Right forelimb (tissue), 1 donor: ENCODE measurements around the gene SLC25A1.

Experiments used
- DNase-seq: peaks from one replicate; pipeline ENCODE4 v3.0.0-alpha.2; 2018

Gene SLC25A1

DNA sequence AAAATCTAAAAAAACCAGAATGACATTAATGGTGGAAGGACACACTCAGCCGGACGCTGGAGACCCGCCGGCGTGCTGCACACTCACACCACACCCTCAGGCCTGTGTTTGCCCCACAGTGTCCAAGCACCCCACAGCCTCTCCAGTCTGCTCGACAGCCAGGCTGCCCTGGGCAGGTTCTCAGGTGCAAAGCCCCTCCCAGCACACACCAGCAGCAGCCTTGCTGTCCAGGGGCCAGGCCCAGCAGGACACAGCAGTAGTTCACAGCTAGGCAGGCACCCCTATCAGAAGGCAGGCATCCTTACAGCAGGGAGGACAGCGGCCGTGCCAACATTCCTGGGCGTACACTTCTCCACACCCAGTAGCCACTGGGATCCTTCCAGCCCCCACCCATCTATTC is 1.7 kb upstream of the SLC25A1 start:
- no peak for DNase-seq

DNA sequence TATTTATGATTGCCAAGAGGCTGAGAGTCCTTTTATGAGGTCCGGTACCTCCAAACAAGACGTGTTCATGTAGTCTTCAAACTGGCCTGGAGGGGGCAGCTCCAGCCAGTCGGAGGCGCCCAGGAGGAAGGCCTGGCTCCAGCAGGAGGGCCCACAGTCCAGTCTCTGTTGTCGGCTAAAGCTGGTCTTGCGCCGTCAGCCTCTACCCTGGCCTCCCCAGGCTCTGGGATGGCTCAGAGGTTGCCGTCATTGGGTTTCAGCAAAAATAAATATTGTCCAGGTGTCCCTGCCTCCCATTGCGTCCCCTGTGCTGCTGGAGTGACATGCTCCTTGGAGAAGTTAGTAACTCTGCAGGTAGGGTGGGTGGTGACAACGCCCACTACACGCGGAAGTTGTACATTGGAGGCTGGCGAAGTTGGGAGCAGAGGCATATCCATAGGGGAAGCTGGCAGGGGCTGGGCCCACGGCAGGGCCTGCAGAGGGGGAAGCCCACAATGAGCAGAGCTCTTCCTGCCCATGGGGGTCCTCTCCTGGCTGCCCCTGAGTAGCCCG is 1.0 kb upstream of the SLC25A1 start:
- DNase-seq, result peak; percentile 79

DNA sequence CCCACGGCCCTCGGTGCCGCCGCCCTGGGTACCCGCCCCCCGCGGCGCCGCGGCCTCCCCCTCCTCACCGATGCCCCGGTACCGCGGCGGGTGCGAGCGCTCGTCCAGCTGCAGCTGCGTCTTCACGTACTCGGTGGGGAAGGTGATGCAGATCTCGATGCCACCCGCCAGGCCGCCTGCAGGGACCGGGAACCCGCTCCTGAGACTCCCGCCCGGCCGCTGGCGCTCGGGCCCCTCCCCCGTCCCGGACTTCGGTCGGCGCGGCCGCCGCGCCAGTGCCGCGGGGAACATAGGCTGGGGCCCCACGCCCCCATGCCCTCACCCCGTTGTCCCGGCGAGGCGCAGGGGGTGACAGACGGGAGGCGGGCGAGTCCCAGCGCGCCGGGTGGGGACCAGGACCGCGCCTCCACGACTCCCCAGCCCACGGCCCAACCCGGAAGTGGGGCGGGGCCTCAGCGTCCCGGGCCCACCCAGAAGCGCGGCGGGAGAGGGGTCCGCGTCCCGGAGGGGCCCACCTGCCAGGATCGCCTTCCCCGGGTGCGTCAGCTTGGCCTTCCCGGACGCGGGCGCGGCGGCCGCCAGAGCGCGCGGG is 375 bp downstream of the SLC25A1 start:
- peak; percentile 82 for DNase-seq

DNA sequence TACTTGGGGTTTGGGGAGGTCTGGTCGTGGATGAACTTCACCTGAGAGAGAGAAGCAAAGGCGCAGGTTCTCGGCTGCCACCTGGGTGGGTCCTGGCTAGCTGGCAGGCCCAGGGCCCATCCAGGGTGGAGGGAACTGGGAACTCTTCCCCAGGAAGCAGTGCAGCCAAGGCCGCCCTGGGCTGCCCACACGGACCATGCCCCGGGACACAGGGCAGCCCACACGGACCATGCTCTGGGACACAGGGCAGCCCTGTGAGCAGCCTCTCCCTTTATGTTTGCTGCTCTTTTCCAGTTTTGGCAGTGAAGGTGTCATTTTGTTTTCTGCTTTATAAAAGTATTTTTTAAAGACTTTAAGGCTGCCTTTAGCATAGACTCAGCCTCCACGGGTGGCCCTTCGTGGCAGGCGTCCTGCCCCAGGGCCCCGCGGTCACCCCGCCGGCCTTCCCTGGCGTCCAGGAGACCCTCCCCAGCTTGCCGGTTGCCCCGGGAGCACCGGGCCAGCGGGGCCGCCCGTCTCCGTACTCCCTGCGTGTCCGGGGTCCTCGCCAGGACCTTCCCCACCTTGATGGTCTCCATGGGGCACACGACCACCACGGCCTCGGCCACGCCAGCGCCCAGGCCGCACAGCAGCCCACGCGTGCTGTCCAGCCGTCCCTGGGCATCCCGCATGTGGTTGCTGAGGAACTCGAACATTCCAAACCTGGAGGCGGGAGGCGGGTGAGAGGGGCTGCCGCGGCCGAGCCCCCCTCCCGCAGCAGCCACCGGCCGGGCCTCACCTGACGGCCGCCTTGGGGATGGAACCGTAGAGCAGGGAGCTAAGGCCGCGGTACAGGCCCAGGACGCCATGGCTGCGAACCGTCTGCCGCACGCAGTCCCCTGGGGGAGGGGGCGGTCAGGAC is 1.1 kb downstream of the SLC25A1 start:
- DNase-seq, result no peak

DNA sequence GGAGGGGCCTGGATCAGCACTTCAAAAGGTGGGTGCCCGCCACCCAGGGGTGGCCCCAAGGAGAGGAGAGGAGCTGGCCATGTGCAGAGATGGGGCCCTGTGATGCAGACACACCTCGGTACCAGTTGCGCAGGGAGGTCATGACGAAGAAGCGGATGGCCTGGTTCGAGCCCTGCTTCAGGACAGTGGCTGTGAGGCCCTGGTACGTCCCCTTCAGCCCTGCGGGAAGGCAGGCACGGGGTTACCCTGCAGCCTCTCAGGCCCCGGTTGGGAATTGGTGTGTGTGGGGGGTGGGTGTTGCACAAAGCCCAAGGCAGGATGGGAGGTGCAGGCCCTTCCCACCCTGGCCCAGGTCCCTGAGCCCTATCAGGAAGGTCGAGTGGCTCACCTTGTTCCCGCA is 1.8 kb downstream of the SLC25A1 start:
- no peak for DNase-seq

DNA sequence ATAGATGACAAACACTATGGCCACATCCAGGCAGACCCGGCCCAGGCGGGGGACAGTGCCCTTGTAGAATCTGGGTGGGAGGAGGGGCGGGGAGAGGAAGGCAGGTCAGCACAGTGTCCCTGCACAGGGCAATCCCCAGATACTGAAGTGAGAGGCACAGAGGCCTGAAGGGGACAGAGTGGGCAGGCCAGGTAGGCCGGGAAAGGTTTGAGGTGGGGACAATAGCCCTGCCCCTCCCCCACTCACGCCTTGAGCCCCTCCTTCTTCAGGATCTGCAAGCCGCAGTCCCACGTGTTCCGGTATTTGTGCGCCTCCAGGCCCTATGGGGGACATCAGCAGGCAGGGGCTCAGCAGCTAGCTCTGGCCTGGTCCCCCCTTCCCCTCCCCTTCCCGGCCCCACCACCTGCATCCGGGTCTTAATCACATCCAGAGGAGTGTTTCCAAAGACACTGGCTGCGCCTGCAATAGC is 2.3 kb downstream of the SLC25A1 start:
- no peak for DNase-seq

DNA sequence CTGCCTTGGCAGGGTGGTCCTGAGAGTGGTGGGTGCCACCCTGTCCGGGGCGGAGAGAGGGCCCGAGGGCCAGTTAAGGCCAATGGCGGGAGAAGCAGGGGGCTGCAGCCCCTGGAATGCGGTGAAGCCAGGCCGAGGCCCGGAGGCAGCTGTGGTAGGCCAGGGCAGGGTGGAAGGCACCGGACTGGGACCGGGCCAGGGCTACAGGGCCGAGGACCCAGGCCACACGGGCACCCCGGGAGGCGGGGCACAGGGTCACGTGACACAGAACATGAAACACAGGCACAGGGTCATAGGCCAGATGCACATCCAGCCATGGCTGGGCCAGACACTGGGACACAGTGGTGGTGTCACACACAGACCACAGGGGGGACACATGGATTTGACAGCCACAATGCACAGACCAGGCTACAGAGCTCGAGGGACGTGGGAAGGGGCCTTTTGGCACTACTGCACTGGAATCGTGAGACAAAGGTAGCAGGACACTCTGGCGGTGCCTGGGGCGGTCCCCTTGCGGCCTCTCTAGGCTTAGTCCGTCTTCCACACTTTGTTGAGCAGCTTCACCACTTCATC is 2.8 kb downstream of the SLC25A1 start:
- no peak for DNase-seq

DNA sequence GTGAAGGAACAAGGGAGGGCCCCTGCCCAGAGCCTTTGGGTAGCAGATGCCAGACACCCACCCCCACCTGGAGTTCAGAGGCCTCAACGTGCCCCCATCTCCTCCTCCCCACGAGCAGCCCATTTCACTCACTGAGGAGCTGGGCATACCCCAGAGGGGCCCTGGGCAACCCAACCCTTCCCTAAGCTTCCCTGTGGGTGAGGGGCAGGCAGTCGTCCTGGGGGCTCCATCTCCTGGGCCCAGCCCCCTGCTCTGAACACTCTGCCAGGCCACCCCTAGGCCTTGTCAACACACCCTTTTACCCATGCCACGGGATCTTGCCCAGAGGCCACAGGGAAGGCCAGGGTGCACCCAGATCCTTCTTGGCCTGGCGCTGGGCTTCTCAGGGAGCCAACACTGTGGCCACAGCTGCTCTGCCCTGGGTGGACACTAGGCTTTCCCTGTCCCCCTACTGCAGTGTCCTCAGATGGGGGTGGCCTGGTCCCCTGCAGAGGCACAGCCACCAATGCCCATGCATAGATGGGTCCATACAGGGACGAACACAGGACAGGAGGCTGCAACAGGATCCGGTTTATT is 3.4 kb downstream of the SLC25A1 start:
- no peak for DNase-seq

DNA sequence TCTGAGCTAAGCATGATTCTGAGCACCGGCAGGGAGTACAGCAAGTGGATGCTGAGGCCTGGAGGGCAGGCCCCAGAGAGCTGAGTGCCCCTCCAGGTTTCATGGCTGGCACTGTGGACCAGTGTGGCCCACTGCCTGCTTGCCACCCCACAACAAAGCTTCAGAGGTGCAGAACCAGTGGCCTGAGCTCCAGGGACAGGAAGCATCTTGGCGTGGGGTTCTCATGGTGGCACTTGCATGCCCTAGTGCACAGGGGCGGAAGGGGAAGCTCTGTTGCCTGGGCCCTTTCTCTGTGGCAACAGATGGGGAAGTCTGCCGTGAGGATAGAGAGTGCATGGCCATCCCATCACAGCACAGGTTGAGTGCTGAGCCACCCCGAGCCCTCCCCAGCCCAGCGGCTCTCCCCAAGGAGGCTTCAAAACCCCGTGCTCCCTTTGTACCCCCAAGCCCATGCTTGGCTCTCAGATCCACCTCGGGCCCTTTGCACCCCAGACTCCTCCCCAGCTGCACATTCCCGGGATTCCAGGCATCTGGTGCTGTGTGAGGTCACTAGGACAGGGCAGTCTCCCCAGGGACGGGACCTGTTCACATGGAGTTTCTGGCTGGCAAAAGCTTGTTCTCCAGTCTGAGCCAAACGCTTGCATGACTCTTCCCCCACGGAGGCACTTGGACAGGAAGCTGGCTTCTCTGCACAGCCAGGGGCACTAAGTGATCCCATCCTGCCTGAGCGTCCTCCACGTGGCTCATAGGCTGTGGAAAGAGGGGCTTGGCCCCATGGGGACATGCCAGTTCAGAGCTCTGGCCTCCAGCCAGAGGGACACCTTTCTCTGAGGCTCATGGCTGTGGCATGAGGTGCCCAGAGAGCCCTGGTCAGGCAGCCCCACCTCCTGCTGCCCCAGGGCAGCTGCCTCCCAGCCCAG is 4.2 kb downstream of the SLC25A1 start:
- no peak for DNase-seq

DNA sequence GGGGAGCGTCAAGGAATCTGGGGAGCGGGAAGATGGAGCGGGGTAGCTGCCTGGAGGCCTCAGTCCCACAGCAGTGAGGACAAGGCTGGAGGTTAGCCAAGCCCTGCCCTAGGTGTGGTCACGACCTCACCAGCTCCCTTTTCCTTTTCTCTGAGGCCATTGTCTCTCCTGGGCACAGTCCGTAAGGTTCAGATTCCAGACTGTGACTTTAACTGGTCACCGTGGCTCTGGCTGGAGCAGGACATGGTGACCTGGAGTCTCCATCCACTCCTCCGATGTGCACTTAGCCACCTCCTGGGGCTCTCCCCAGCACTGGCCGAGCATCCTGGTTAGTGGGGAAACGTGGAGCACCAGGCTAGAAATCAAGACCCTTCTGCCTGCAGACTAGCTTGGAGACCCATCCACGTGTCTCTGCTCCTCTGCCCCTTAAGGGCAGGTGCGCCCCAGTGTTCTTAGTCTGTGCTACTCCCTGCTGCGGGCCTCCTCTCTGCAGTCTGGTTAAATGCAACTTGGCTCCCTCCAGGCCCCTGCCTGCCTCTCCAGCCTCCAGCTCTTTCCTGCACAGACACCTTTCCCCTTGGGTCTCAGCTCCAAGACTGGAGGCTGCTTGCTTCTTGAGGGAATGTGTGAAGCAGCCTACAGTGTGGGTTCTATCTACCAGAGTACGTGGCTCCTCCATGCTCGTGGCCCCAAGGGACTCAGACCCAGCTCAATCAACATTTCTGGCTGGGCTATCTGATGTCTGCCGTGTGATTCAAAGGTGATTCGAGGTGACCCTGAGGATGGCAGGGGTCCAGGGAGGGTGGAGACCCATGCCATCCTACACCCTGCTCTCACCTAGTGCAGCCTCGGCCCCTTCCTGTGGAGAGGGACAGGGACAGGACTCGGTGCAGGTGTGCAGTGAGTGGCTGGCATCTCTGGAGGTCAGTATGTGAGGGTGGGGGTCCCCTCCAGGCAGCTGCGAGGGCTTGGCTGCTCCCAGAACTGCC is 5.2 kb downstream of the SLC25A1 start:
- no peak for DNase-seq

DNA sequence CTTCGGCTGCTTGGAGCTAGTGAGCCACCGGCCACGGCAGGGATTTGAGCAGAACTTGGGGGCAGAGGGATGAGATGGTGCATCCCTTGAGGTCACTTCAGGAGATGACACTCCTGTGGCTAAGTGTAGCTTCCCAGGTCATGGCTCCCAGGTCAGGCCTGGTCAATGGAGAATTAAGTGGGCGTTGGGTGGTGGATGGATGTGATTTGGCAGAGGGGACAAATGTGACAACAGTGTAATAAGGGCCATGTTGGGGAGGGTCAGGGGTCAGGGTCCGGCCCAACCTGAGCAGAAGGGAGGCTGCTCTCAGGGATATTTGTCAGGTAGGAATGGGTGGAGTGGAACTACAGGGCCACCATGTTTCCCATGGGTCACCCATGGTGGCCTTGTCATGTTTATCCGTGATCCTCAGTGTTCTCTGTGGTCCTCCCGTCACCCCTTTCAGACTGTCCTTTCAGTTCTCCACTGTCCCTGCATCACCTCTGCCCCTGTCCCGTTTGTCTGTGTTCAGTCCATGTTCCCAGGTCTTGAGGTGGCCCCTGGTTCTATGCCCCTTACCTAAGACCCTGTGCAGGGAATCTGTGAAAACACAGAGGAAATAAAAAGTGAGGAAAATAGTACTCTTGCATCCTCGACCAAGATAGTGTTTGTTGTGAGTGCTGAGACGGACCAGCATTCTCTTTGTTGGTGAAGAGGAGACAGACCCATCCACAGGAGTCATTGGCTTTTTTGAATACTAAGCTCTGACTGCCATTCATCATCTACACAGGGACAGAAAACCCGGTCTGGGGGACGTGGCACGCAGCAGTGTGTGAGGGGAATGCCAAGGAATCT is 6.1 kb downstream of the SLC25A1 start:
- no peak for DNase-seq

DNA sequence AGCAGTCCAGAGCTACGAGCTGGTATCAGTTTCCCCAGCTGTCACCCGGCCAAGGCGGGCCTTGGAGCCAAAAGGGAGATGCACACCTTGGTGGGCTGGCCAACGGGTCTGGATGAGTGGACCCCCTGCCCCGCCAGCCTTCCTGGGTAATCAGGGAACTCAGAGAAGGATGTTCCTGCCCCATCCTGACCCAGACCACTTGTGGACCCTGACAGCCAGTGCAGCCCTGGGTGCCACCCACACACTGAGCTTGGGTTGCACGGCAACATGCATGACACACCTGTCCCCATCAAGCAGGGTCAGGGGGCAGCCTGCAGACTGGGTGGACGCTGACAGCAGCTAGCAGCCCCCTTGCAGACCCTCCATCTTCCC is 8.6 kb downstream of the SLC25A1 start:
- no peak for DNase-seq

DNA sequence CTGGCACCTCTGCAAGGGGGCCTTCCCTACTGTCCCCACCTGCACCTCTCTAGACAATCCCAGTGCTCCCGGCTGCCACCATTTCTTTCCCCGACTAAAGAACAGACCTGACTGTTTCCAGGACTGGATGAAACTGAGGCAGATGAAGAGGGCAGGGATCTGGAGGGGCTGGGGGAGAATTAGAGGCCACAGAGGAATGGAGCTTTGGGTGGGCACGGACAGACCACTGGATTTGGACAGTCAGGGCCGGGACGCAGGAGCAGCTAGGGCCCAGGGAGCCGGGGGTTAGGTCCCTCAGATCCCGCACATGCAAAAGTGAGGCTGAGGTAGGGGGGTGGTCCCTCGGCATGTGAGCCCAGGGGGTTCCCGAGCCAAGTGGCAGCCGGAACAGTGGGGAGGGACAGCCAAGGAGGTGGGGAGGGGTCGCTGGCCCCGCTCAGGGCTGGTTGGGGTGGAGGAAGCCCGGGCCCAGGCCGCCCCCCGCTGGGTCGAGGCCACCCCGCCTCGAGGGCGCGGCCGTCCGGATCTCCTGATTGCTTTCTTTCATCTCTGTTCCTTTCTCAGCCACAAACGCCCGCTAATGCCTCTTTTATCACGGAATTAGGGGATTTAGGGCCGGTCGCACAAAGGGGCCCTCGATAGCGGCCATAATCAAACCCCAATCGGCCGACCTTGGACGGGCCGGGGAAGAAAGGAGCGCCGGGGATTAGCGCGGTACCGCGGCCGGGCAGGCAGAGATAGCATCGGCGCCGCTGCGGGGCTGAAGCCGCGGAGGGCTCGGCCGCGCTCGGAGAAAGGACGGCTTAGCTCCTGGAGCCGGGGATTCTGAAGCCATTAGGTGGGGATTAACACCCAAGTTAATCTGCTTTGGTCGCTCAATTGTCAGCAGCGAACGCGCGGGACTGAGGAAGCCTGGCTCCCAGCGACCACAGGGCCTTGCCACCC is 9.3 kb downstream of the SLC25A1 start:
- DNase-seq, result no peak

DNA sequence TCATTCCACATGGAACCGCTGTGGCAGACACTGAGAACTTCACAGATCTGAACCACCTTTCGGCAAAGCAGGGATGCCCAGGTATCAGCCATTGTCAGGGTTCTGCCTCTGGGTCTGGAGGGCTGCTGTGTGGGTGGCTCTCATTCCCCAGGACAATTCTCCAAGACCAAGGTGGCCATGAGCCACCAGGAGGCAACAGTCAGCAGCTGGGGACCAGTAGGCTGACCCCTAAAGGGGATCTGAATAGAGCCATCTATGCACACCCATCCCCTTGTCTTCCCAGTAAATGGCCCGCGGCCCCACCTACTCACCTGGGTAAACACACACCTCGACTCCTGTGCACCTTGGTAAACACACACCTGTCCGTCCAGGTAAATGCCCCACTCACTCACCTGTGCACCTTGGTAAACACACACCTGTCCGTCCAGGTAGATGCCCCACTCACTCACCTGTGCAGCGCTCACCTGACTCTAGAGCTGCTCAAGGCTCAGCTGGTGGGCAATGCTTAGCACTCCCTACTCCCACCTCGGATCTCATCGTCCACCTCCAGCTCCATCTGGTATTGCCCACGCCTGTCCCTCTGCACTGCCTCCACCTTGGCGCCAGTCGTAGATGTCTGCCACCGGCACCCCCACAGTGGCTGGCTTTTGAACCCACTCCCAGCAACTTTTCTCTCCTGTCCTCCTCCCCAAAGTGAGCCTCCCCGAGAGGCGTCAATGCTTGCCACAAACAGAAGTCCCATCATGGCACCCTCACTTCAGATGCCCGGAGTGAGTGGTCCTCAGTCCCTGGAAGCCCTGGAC is 10.2 kb downstream of the SLC25A1 start:
- no peak for DNase-seq

DNA sequence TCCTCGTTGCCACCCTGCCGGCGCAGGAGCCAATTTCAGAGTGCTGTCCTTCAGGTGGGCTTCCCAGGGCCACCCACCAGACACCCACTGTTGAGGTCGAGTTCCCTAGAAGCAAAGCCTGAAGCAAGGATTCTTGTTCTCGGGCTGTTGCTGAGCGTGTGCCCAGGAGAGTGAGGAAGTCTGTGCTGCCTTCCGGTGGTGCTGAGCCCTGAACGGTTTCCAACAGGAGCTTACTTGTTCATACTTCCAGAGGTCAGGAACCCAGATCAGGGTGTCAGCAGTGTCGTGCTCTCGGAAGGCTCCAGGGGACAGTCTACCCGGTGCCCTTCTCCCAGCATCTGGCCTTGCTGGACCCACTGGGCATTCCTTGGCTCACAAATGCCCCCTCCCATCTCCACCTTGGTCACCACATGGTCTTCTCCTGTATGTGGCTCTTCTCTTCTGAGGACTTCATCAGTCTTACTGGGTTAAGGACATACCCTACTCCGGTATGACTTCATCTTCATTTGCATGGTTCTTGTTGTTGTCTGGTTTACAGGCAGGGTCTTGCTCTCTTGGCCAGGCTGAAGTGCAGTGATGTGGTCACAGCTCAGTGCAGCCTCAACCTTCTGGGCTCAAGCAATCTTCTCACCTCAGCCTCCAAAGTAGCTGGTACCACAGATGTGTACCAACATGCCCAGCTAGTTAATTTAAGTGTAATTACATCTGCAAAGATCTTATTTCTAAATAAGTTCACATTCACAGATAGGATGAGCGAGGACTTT is 11.2 kb downstream of the SLC25A1 start:
- no peak for DNase-seq

DNA sequence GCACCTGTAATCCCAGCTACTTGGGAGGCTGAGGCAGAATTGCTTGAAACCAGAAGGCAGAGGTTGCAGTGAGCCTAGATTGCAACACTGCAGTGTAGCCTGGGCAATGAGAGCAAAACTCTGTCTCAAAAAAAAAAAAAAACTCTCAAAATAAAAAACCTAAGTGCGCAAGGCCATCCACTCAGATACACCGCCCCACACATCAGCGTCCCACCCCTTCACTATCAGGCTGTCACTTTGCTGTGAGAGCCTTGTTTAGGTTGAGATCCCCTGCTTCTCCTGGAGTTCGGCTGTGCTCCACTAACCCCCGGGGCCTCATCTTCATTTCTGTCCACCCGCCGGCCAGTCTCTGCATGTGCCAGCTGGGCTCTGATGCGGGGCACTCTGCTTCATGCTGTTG is 12.1 kb downstream of the SLC25A1 start:
- DNase-seq, result no peak

DNA sequence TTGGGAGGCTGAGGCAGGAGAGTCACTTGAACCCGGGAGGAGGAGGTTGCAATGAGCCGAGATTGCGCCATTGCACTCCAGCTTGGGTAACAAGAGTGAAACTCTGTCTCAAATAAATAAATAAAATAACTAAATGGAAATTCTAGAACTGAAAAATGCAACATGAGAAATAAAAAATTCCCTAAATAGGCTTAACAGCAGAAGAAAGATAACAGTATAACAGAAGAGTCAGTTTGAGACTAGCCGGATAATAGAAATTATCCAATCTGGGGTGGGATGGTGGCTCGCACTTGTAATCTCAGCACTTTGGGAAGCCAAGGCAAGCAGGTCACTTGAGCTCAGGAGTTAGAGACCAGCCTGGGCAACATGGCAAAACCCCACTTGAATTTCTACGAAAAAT is 14.1 kb downstream of the SLC25A1 start:
- no peak for DNase-seq
